ENCODE data around the gene CYB561D1. TPM values are rescaled to one million over a fixed set of nuclear protein-coding genes. Genes with fewer than 3 reads are reported as not detected.
"Not testable (repeated sequence)": the region's sequence is repeated elsewhere in the genome, so short reads cannot be mapped to it uniquely, and the experiment has no call there.

Gene CYB561D1
- 10 to 100 TPM; 21.0 to 23.5 TPM for total RNA-seq
- 33.0 to 45.9 reads per million in 2 donors for total RNA-seq

- no peaks in the 10 kb centered on the region for H3K9me3 ChIP-seq (ENCODE audit: control insufficient read depth, low read length, poor library complexity, severe bottlenecking)
- peak; percentile 92 for ATAC-seq
- Mint-ChIP-seq H3K4me3 (peak within 1 kb of the TSS; percentile 96), H3K4me1 (peaks cover 35% of the 10 kb centered on the region), H3K27me3 (no peaks in the 10 kb centered on the region), H3K27ac (peak within 1 kb of the TSS; percentile 87), H3K36me3 (ENCODE audit: low read depth) (peaks cover 6% of the 10 kb centered on the region)
- peak; percentile 86 to 93 (median 92) for DNase-seq
Observed at GRCh38 chr1:109493805-109494539, at the start of gene CYB561D1. Gene CYB561D1 (plus strand): TSS chr1:109494094. CDS start chr1:109494140, 46 bp downstream.

- H3K9me3 ChIP-seq (ENCODE audit: control insufficient read depth, low read length, poor library complexity, severe bottlenecking) = no peaks in the 10 kb centered on the region
- H3K27ac Mint-ChIP-seq = no peak overlapping the region
- no peaks in the 10 kb centered on the region for H3K36me3 Mint-ChIP-seq (ENCODE audit: low read depth)
- H3K27me3 Mint-ChIP-seq = peaks cover 20% of the 10 kb centered on the region
- DNase-seq (no peak), ATAC-seq (no peak)
- no peak overlapping the region for H3K4me3 Mint-ChIP-seq
- H3K4me1 Mint-ChIP-seq = peaks cover 3% of the 10 kb centered on the region
Observed at GRCh38 chr1:109444346-109444745, 49.5 kb upstream of the CYB561D1 start.

- H3K27ac Mint-ChIP-seq; H3K4me3 Mint-ChIP-seq; ATAC-seq; H3K36me3 Mint-ChIP-seq (ENCODE audit: low read depth); H3K9me3 ChIP-seq (ENCODE audit: control insufficient read depth, low read length, poor library complexity, severe bottlenecking); DNase-seq; H3K4me1 Mint-ChIP-seq: not testable (repeated sequence)
- H3K27me3 Mint-ChIP-seq = peaks cover 31% of the 10 kb centered on the region
Observed at GRCh38 chr1:109445949-109446695, 47.8 kb upstream of the CYB561D1 start.

GRCh38 chr1:109447524-109447923 is 46.4 kb upstream of the CYB561D1 start:
- Mint-ChIP-seq H3K4me3 (no peak overlapping the region), H3K36me3 (ENCODE audit: low read depth) (no peaks in the 10 kb centered on the region), H3K27ac (no peak overlapping the region), H3K27me3 (peaks cover 40% of the 10 kb centered on the region), H3K4me1 (peaks cover 3% of the 10 kb centered on the region)
- no peak for ATAC-seq
- no peaks in the 10 kb centered on the region for H3K9me3 ChIP-seq (ENCODE audit: control insufficient read depth, low read length, poor library complexity, severe bottlenecking)
- no peak for DNase-seq

- Mint-ChIP-seq H3K4me1 (no peaks in the 10 kb centered on the region), H3K27ac (no peak overlapping the region), H3K36me3 (ENCODE audit: low read depth) (no peaks in the 10 kb centered on the region), H3K27me3 (peaks cover 41% of the 10 kb centered on the region), H3K4me3 (no peak overlapping the region)
- DNase-seq (no peak), ATAC-seq (no peak)
- no peaks in the 10 kb centered on the region for H3K9me3 ChIP-seq (ENCODE audit: control insufficient read depth, low read length, poor library complexity, severe bottlenecking)
Observed at GRCh38 chr1:109454497-109455133, 39.3 kb upstream of the CYB561D1 start.

- DNase-seq (no peak), ATAC-seq (no peak)
- H3K9me3 ChIP-seq (ENCODE audit: control insufficient read depth, low read length, poor library complexity, severe bottlenecking) = no peaks in the 10 kb centered on the region
- H3K4me1 Mint-ChIP-seq = no peaks in the 10 kb centered on the region
- peaks cover 40% of the 10 kb centered on the region for H3K27me3 Mint-ChIP-seq
- H3K27ac Mint-ChIP-seq = no peak overlapping the region
- no peak overlapping the region for H3K4me3 Mint-ChIP-seq
- H3K36me3 Mint-ChIP-seq (ENCODE audit: low read depth) = no peaks in the 10 kb centered on the region
Observed at GRCh38 chr1:109457819-109458218, 36.1 kb upstream of the CYB561D1 start.

GRCh38 chr1:109466125-109466451 is 27.8 kb upstream of the CYB561D1 start:
- H3K27me3 Mint-ChIP-seq = peaks cover 76% of the 10 kb centered on the region
- ATAC-seq (no peak), DNase-seq (no peak)
- H3K4me1 Mint-ChIP-seq = peaks cover 7% of the 10 kb centered on the region
- peaks cover 3% of the 10 kb centered on the region for H3K36me3 Mint-ChIP-seq (ENCODE audit: low read depth)
- H3K27ac Mint-ChIP-seq = no peak overlapping the region
- H3K9me3 ChIP-seq (ENCODE audit: control insufficient read depth, low read length, poor library complexity, severe bottlenecking) = no peaks in the 10 kb centered on the region
- peak overlapping the region; percentile 78 for H3K4me3 Mint-ChIP-seq

- no peak for DNase-seq
- Mint-ChIP-seq H3K27ac (peak within 1 kb of the TSS; percentile 37), H3K36me3 (ENCODE audit: low read depth) (peaks cover 3% of the 10 kb centered on the region), H3K4me3 (peak within 1 kb of the TSS; percentile 78), H3K27me3 (peaks cover 73% of the 10 kb centered on the region), H3K4me1 (peaks cover 7% of the 10 kb centered on the region)
- no peaks in the 10 kb centered on the region for H3K9me3 ChIP-seq (ENCODE audit: control insufficient read depth, low read length, poor library complexity, severe bottlenecking)
- peak; percentile 50 for ATAC-seq
Observed at GRCh38 chr1:109466452-109467300, 27.2 kb upstream of the CYB561D1 start, which contains the start of gene SYPL2. Gene SYPL2 (plus strand): TSS chr1:109466546. CDS start chr1:109466844, 298 bp downstream.

GRCh38 chr1:109467301-109467777 is 26.6 kb upstream of the CYB561D1 start:
- Mint-ChIP-seq H3K27me3 (peaks cover 69% of the 10 kb centered on the region), H3K4me3 (peak overlapping the region; percentile 78), H3K36me3 (ENCODE audit: low read depth) (peaks cover 3% of the 10 kb centered on the region), H3K4me1 (peaks cover 7% of the 10 kb centered on the region), H3K27ac (no peak overlapping the region)
- ATAC-seq (no peak), DNase-seq (no peak)
- H3K9me3 ChIP-seq (ENCODE audit: control insufficient read depth, low read length, poor library complexity, severe bottlenecking) = no peaks in the 10 kb centered on the region

- no peaks in the 10 kb centered on the region for H3K9me3 ChIP-seq (ENCODE audit: control insufficient read depth, low read length, poor library complexity, severe bottlenecking)
- Mint-ChIP-seq H3K4me3 (peak overlapping the region; percentile 78), H3K27me3 (peaks cover 69% of the 10 kb centered on the region), H3K36me3 (ENCODE audit: low read depth) (peaks cover 3% of the 10 kb centered on the region), H3K4me1 (peaks cover 7% of the 10 kb centered on the region), H3K27ac (no peak overlapping the region)
- ATAC-seq (no peak), DNase-seq (no peak)
Observed at GRCh38 chr1:109468061-109468460, 25.8 kb upstream of the CYB561D1 start.

GRCh38 chr1:109468903-109469302 is 25.0 kb upstream of the CYB561D1 start:
- Mint-ChIP-seq H3K27ac (no peak overlapping the region), H3K4me1 (peaks cover 7% of the 10 kb centered on the region), H3K4me3 (no peak overlapping the region), H3K36me3 (ENCODE audit: low read depth) (peaks cover 3% of the 10 kb centered on the region), H3K27me3 (peaks cover 68% of the 10 kb centered on the region)
- ATAC-seq (no peak), DNase-seq (no peak)
- no peaks in the 10 kb centered on the region for H3K9me3 ChIP-seq (ENCODE audit: control insufficient read depth, low read length, poor library complexity, severe bottlenecking)

GRCh38 chr1:109470245-109470644 is 23.6 kb upstream of the CYB561D1 start:
- Mint-ChIP-seq H3K4me3 (no peak overlapping the region), H3K4me1 (peaks cover 7% of the 10 kb centered on the region), H3K36me3 (ENCODE audit: low read depth) (no peaks in the 10 kb centered on the region)

More at GRCh38 chr1:109470245-109470644, 23.6 kb upstream of the CYB561D1 start:
- no peaks in the 10 kb centered on the region for H3K9me3 ChIP-seq (ENCODE audit: control insufficient read depth, low read length, poor library complexity, severe bottlenecking)
- peaks cover 61% of the 10 kb centered on the region for H3K27me3 Mint-ChIP-seq
- ATAC-seq (no peak), DNase-seq (no peak)
- H3K27ac Mint-ChIP-seq = no peak overlapping the region
